ENCODE data around the gene CYFIP2. TPM values are rescaled to one million over a fixed set of nuclear protein-coding genes. Genes with fewer than 3 reads are reported as not detected.

CYFIP2 gene
- total RNA-seq, 1 experiment from 2014 or later: 14.3 TPM

DNA sequence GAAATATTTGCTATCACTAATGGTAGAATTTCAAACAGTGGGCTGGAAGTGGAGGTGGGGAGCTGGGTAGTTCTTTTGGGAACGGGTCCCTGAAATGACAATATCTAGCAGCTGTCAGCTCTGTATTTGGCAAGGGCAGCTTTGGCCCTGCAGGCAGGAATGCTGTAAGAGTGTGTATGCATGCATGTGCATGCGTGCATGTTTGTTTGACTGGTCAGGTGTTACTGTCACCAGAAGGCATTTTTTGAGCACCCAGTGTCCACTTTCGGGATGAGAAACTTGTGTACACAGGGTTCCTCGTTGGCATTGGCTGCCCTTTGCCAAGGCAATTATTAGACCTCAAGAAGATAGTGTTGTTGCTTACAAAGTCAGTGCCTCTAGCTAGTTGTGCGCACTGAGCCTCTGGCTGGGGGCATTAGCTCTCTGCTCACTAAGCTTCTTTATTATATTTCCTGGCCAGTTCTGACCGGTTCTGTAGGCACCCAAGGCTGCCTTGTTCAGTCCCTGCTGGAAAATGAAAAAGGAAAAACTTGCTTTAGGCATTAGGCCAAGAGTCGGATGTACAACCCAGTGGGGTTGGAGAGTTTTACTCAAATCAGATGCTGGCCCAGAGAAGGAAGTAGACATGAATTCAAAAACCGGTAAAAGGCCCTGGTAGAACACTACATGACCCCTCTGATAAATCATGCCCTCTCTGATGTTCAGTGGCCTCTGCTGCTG lies 2.0 kb downstream of the CYFIP2 start:
- intact Hi-C loops (cut with micrococcal nuclease; ENCODE audit: unreplicated experiment): loop anchor here (5.0 kb wide), 1 partner anchor 44 kb away; no protein-coding TSS in a partner anchor
- TF ChIP-seq, protein P1, sequence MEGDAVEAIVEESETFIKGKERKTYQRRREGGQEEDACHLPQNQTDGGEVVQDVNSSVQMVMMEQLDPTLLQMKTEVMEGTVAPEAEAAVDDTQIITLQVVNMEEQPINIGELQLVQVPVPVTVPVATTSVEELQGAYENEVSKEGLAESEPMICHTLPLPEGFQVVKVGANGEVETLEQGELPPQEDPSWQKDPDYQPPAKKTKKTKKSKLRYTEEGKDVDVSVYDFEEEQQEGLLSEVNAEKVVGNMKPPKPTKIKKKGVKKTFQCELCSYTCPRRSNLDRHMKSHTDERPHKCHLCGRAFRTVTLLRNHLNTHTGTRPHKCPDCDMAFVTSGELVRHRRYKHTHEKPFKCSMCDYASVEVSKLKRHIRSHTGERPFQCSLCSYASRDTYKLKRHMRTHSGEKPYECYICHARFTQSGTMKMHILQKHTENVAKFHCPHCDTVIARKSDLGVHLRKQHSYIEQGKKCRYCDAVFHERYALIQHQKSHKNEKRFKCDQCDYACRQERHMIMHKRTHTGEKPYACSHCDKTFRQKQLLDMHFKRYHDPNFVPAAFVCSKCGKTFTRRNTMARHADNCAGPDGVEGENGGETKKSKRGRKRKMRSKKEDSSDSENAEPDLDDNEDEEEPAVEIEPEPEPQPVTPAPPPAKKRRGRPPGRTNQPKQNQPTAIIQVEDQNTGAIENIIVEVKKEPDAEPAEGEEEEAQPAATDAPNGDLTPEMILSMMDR (IDR thresholded peaks at IDR 0.05; ENCODE audit: insufficient read depth in 1 of 2, low read depth in 1 of 2, low read length in 1 of 2, severe bottlenecking in 1 of 2, unreplicated experiment in 1 of 2): no peak
- Mint-ChIP-seq H3K27ac (ENCODE audit: unreplicated experiment) (no peak overlapping the region), H3K4me3 (ENCODE audit: unreplicated experiment) (no peak overlapping the region), H3K4me1 (ENCODE audit: low read depth, unreplicated experiment) (no peaks in the 10 kb centered on the region), H3K27me3 (ENCODE audit: insufficient read depth, unreplicated experiment) (peaks cover 11% of the 10 kb centered on the region), H3K36me3 (ENCODE audit: insufficient read depth, unreplicated experiment) (no peaks in the 10 kb centered on the region), H3K9me3 (ENCODE audit: unreplicated experiment) (no peaks in the 10 kb centered on the region)
- H3K9me3 ChIP-seq: no peaks in the 10 kb centered on the region
- no peak for DNase-seq
- no TSS peak for BruUV-seq (replicated peaks)
- ChIA-PET POLR2A (no interaction called here), CTCF (interaction anchor here (0.8 to 0.9 kb wide), 2 partner anchors 14 to 19 kb away, joined by 3 read pairs; no protein-coding TSS in a partner anchor)
- no peaks in the 10 kb centered on the region for H3K36me3 ChIP-seq (ENCODE audit: control insufficient read depth, insufficient read depth, low read length)
- no peak overlapping the region for H3K4me3 ChIP-seq (ENCODE audit: low read depth, low read length)
- no peaks in the 10 kb centered on the region for H3K4me1 ChIP-seq
- no peaks in the 10 kb centered on the region; the same call in 1 of the 2 replicates for H3K27me3 ChIP-seq (replicated peaks; ENCODE audit: control insufficient read depth, insufficient read depth, low read length)

DNA sequence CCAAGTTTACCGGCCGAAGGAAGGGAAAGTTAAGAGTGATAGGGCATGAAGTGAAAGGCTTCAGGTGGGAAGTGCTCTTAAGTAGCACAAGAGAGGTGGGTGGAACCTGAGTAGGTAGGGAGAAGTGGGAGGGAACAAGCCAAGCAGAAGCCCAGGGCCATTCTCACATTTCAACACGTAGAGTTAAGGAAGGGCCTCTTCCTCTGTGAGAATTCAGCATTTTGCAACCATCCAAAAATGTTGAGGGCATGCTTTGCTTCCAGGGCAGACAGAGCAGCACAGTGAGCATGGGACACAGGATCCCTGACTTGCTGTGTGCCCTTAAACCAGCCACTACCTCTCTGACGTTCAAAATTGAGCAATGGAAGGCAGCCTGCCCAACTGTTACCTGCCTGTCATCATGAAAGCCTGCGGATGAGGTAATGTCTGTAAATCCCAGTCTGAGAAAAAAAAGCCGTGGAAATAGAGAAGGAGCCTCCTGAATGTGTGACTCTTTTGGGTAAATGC lies 3.3 kb downstream of the CYFIP2 start:
- intact Hi-C loops (cut with micrococcal nuclease; ENCODE audit: unreplicated experiment): loop anchor here (5.0 kb wide), 1 partner anchor 43 kb away; no protein-coding TSS in a partner anchor
- TF ChIP-seq, protein P1 (IDR thresholded peaks at IDR 0.05; ENCODE audit: insufficient read depth in 1 of 2, low read depth in 1 of 2, low read length in 1 of 2, severe bottlenecking in 1 of 2, unreplicated experiment in 1 of 2): no peak
- Histone ChIP-seq H3K27me3 (replicated peaks; ENCODE audit: control insufficient read depth, insufficient read depth, low read length) (no peaks in the 10 kb centered on the region; the same call in 1 of the 2 replicates), H3K4me1 (no peaks in the 10 kb centered on the region), H3K9me3 (no peaks in the 10 kb centered on the region), H3K4me3 (ENCODE audit: low read depth, low read length) (no peak overlapping the region), H3K36me3 (ENCODE audit: control insufficient read depth, insufficient read depth, low read length) (no peaks in the 10 kb centered on the region)
- POLR2A ChIA-PET: no interaction called here
- peaks cover 3% of the 10 kb centered on the region for H3K27me3 Mint-ChIP-seq (ENCODE audit: insufficient read depth, unreplicated experiment)
- BruUV-seq (replicated peaks): no TSS peak
- H3K4me1 Mint-ChIP-seq (ENCODE audit: low read depth, unreplicated experiment): no peaks in the 10 kb centered on the region
- H3K36me3 Mint-ChIP-seq (ENCODE audit: insufficient read depth, unreplicated experiment): no peaks in the 10 kb centered on the region
- no peak for DNase-seq
- CTCF ChIA-PET: no interaction called here
- no peak overlapping the region for H3K4me3 Mint-ChIP-seq (ENCODE audit: unreplicated experiment)
- no peak overlapping the region for H3K27ac Mint-ChIP-seq (ENCODE audit: unreplicated experiment)
- H3K9me3 Mint-ChIP-seq (ENCODE audit: unreplicated experiment): no peaks in the 10 kb centered on the region

DNA sequence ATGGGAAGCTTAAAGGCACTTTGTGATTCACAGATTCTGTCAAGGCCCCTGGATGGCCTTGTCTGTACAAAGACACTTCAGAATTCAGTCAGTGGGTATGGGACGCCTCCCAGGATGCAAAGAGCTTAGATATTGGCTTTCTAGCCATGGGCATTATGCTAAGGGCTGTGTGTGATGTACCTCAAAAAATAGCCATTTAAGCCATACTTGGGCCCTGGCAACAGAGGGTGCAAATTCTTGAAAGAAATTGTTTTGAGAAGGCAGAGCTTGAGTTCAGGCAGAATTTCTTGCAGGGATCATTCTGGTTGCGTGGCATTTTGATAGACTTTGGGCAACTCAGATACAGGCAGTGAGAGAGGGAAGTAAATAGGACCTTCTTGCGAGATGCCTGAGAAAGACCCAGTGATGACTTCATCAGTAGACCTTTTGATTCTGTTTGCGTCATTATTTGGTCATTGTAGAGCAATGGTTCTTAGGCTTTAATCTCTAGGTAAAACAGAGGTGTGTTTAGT lies 3.9 kb downstream of the CYFIP2 start:
- POLR2A ChIA-PET: no interaction called here
- Histone ChIP-seq H3K4me3 (ENCODE audit: low read depth, low read length) (no peak overlapping the region), H3K9me3 (no peaks in the 10 kb centered on the region), H3K4me1 (no peaks in the 10 kb centered on the region), H3K27me3 (replicated peaks; ENCODE audit: control insufficient read depth, insufficient read depth, low read length) (no peaks in the 10 kb centered on the region; the same call in 1 of the 2 replicates), H3K36me3 (ENCODE audit: control insufficient read depth, insufficient read depth, low read length) (no peaks in the 10 kb centered on the region)
- CTCF ChIA-PET: no interaction called here
- Mint-ChIP-seq H3K4me1 (ENCODE audit: low read depth, unreplicated experiment) (no peaks in the 10 kb centered on the region), H3K9me3 (ENCODE audit: unreplicated experiment) (no peaks in the 10 kb centered on the region), H3K27ac (ENCODE audit: unreplicated experiment) (no peak overlapping the region), H3K27me3 (ENCODE audit: insufficient read depth, unreplicated experiment) (peaks cover 1% of the 10 kb centered on the region), H3K36me3 (ENCODE audit: insufficient read depth, unreplicated experiment) (no peaks in the 10 kb centered on the region), H3K4me3 (ENCODE audit: unreplicated experiment) (no peak overlapping the region)
- intact Hi-C loops (cut with micrococcal nuclease; ENCODE audit: unreplicated experiment): loop anchor here (5.0 kb wide), 1 partner anchor 42 kb away; no protein-coding TSS in a partner anchor
- BruUV-seq (replicated peaks): no TSS peak
- no peak for DNase-seq
- TF ChIP-seq, protein P1 (IDR thresholded peaks at IDR 0.05; ENCODE audit: insufficient read depth in 1 of 2, low read depth in 1 of 2, low read length in 1 of 2, severe bottlenecking in 1 of 2, unreplicated experiment in 1 of 2): no peak

All from Caco-2 (cell line).